ENCODE measurements around the gene MAFF.

GRCh38 chr22:38170469-38170868 is 31.3 kb upstream of the MAFF start:
- no peak for TF ChIP-seq CTCF (IDR thresholded peaks at IDR 0.05)
- TF ChIP-seq POLR2A (IDR thresholded peaks at IDR 0.05): no peak
- no peak for TF ChIP-seq EP300 (IDR thresholded peaks at IDR 0.05)

All from stomach (tissue), 4 donors.